B cell (primary cell): ENCODE measurements around the gene SMG1. TPM values are rescaled to one million over a fixed set of nuclear protein-coding genes. Genes with fewer than 3 reads are reported as not detected.
"Not testable (repeated sequence)": the region's sequence is repeated elsewhere in the genome, so short reads cannot be mapped to it uniquely, and the experiment has no call there.

Source experiments
- ATAC-seq: fragments of 200-7000 bp; cut with Tn5 transposase; one replicate; pipeline ENCODE4 v1.10.0; 2021; ENCODE audit warnings: low read depth, mild to moderate bottlenecking, moderate number of reproducible peaks, moderate library complexity
- CTCF ChIA-PET: fragments of 350-600 bp; sonication (Branson Sonifier 250); formaldehyde crosslinking; loops from one replicate; lab custom pipeline; 2021; ENCODE audit warnings: antibody characterized with exemption, inconsistent platforms; lab: Charles Lee
- POLR2A ChIA-PET: fragments of 350-600 bp; sonication (Branson Sonifier 250); formaldehyde crosslinking; loops from one replicate; lab custom pipeline; 2021; ENCODE audit warnings: antibody characterized with exemption; lab: Charles Lee
- DNase-seq: peaks from one replicate; pipeline ENCODE4 v3.0.0; 2013
- H2AFZ ChIP-seq: 2 replicates; pipeline ENCODE4 v1.6.1; 2012; ENCODE audit warnings: mild to moderate bottlenecking, low read depth, low read length; ENCODE audit not compliant: insufficient read depth, poor library complexity, severe bottlenecking
- H3K27ac ChIP-seq, 2 donors: 1 replicate in 1 of 2; 2 replicates in 1 of 2; pipeline ENCODE4 v1.5.1; 2012 to 2013; ENCODE audit warnings: low read length in 2 of 2, mild to moderate bottlenecking in 2 of 2, moderate library complexity in 1 of 2
- H3K27me3 ChIP-seq, 4 experiments: fragments of 200-600 bp in 1 of 4; sonication (generic) in 1 of 4; replicated peaks in 1 of 4; 1 replicate in 2 of 4; 2 replicates in 2 of 4; pipeline versions ENCODE4 v1.6.1 to v1.7.0; 2013 to 2016; ENCODE audit warnings: low read length in 3 of 4, mild to moderate bottlenecking in 2 of 4, mixed read lengths in 1 of 4, moderate library complexity in 1 of 4; ENCODE audit not compliant: insufficient read depth in 4 of 4, control insufficient read depth in 3 of 4; ENCODE audit errors: control extremely low read depth in 1 of 4
- H3K36me3 ChIP-seq, 2 experiments: replicated peaks in 1 of 2; 1 replicate in 1 of 2; 2 replicates in 1 of 2; pipeline versions ENCODE4 v1.6.1 to v1.7.1; 2013; ENCODE audit warnings: low read length in 1 of 2; ENCODE audit not compliant: insufficient read depth in 2 of 2, control insufficient read depth in 1 of 2; ENCODE audit errors: control extremely low read depth in 1 of 2, extremely low read depth in 1 of 2
- H3K4me1 ChIP-seq, 2 donors: fragments of 200-600 bp in 1 of 2; sonication (generic) in 1 of 2; 1 replicate in 1 of 2; 2 replicates in 1 of 2; pipeline versions ENCODE4 v1.5.1 to v1.6.1; 2013 to 2017; ENCODE audit warnings: low read length in 2 of 2; ENCODE audit not compliant: control insufficient read depth in 2 of 2, insufficient read depth in 2 of 2
- H3K4me2 ChIP-seq: replicated peaks from 2 replicates; pipeline ENCODE3; 2012; ENCODE audit warnings: mild to moderate bottlenecking, low read depth, low read length; ENCODE audit not compliant: poor library complexity, severe bottlenecking
- H3K4me3 ChIP-seq, 5 experiments: fragments of 200-600 bp in 1 of 5; sonication (generic) in 1 of 5; 1 replicate in 3 of 5; 2 replicates in 2 of 5; pipeline versions ENCODE4 v1.5.1 to v1.7.0; 2011 to 2016; ENCODE audit warnings: low read length in 4 of 5, mild to moderate bottlenecking in 4 of 5, low read depth in 2 of 5, control low read depth in 1 of 5, moderate library complexity in 1 of 5; ENCODE audit not compliant: insufficient read depth in 1 of 5; ENCODE audit errors: control extremely low read depth in 1 of 5, extremely low read depth in 1 of 5
- H3K79me2 ChIP-seq: fragments of 200-600 bp; sonication (generic); one replicate; pipeline ENCODE4 v1.6.0; 2016; ENCODE audit warnings: low read length; ENCODE audit not compliant: control insufficient read depth, insufficient read depth
- H3K9ac ChIP-seq: fragments of 200-600 bp; sonication (generic); 2 replicates; pipeline ENCODE4 v1.6.1; 2017; ENCODE audit warnings: mild to moderate bottlenecking, low read length, moderate library complexity
- H3K9me3 ChIP-seq, 3 donors: one replicate each; pipeline versions ENCODE4 v1.6.1 to v1.7.1; 2013; ENCODE audit warnings: low read length in 2 of 3; ENCODE audit not compliant: control insufficient read depth in 2 of 3, insufficient read depth in 1 of 3; ENCODE audit errors: control extremely low read depth in 1 of 3
- H4K20me1 ChIP-seq: 2 replicates; pipeline ENCODE4 v1.6.0; 2012; ENCODE audit warnings: mild to moderate bottlenecking, low read length; ENCODE audit not compliant: insufficient read depth, control insufficient read depth, poor library complexity, severe bottlenecking
- H3K27ac Mint-ChIP-seq: one replicate; pipeline ENCODE4 v1.8.0; 2021; ENCODE audit warnings: mixed read lengths
- H3K27me3 Mint-ChIP-seq: one replicate; pipeline ENCODE4 v1.8.0; 2021; ENCODE audit warnings: mixed read lengths
- H3K4me1 Mint-ChIP-seq: one replicate; pipeline ENCODE4 v1.8.0; 2021; ENCODE audit warnings: mixed read lengths
- H3K4me3 Mint-ChIP-seq: one replicate; pipeline ENCODE4 v1.8.0; 2021; ENCODE audit warnings: mixed read lengths
- H3K9me3 Mint-ChIP-seq: one replicate; pipeline ENCODE4 v1.8.0; 2022; ENCODE audit warnings: mixed read lengths; ENCODE audit not compliant: insufficient read depth
- WGBS: methylation state at CpG from one replicate; pipeline ENCODE4 v1.1.5; 2013; ENCODE audit warnings: missing lambda C conversion rate; ENCODE audit not compliant: insufficient coverage; 5-methylcytosine and 5-hydroxymethylcytosine counted together
- intact Hi-C: fragments of 100-400 bp; cut with micrococcal nuclease; formaldehyde crosslinking; loops from one replicate; pipeline ENCODE4 v1.10.0; 2022
- polyA plus RNA-seq: library from polyadenylated mRNA; depleted of rRNA; stranded (reverse); fragments of >200 nt; gene quantifications from 2 replicates; pipeline ENCODE4 v1.2.3, GENCODE V29; 2012
- total RNA-seq, 2 donors: library from RNA; stranded (reverse); fragments of 120-200 nt in 1 of 2; gene quantifications; 1 replicate in 1 of 2; 2 replicates in 1 of 2; pipeline versions ENCODE4 v1.2.3 to v1.2.4, GENCODE V29; 2013 to 2022

SMG1 gene
- total and polyA plus RNA-seq, 2 donors (not counting 1 experiment from before 2014, with no cell fraction given) = 23.2 to 256 TPM

GRCh38 chr16:18909585-18909984, 16.6 kb downstream of the SMG1 start:
- H4K20me1 ChIP-seq = peaks cover 39% of the 10 kb centered on the region
- H3K9ac ChIP-seq, H3K4me3 ChIP-seq, H3K27me3 Mint-ChIP-seq, CTCF ChIA-PET, H2AFZ ChIP-seq, H3K27me3 ChIP-seq, H3K9me3 ChIP-seq, H3K4me1 ChIP-seq, intact Hi-C loops, ATAC-seq, H3K4me2 ChIP-seq, H3K4me3 Mint-ChIP-seq, H3K36me3 ChIP-seq, DNase-seq, POLR2A ChIA-PET, H3K27ac Mint-ChIP-seq, H3K9me3 Mint-ChIP-seq, H3K27ac ChIP-seq: not testable (repeated sequence)
- WGBS = no CpG with 5 or more reads among the region's 2 CpGs
- H3K4me1 Mint-ChIP-seq = peaks cover 27% of the 10 kb centered on the region
- H3K79me2 ChIP-seq = peaks cover 91% of the 10 kb centered on the region

- H3K27me3 ChIP-seq, ATAC-seq, CTCF ChIA-PET, H3K9ac ChIP-seq, H3K4me3 ChIP-seq, H3K4me1 ChIP-seq, H3K27me3 Mint-ChIP-seq, H2AFZ ChIP-seq, H3K27ac ChIP-seq, H3K4me2 ChIP-seq, H3K4me3 Mint-ChIP-seq, POLR2A ChIA-PET, intact Hi-C loops, H3K9me3 ChIP-seq, H3K36me3 ChIP-seq, H3K27ac Mint-ChIP-seq, DNase-seq, H3K9me3 Mint-ChIP-seq: not testable (repeated sequence)
- WGBS = no CpG with 5 or more reads among the region's 12 CpGs
- peaks cover 43% of the 10 kb centered on the region for H4K20me1 ChIP-seq
- H3K79me2 ChIP-seq = peaks cover 91% of the 10 kb centered on the region
- H3K4me1 Mint-ChIP-seq = peaks cover 25% of the 10 kb centered on the region
Observed at GRCh38 chr16:18908716-18909115, 17.5 kb downstream of the SMG1 start.

DNA sequence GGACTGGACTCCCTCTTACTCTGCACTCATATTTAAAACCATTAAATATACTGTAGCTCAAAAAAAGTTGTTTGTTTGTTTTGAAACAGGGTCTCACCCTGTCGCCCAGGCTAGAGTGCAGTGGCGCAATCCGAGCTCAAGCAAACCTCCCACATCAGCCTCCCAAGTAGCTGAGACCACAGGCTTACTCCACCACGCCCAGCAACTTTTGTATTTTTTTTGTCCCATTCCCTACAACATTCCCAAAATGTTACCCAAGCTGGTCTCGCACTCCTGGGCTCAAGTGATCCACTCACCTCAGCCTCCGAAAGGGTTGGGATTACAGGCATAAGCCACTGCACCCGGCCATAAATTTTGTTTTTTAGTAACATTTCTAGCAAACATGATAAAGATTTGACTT, 23.4 kb downstream of the SMG1 start:
- H3K4me3 ChIP-seq, DNase-seq, H3K27ac ChIP-seq, H3K27ac Mint-ChIP-seq, ATAC-seq, H3K36me3 ChIP-seq, H3K27me3 Mint-ChIP-seq, H2AFZ ChIP-seq, H3K4me1 ChIP-seq, H3K9me3 Mint-ChIP-seq, H3K4me2 ChIP-seq, POLR2A ChIA-PET, H3K9me3 ChIP-seq, H3K9ac ChIP-seq, H3K27me3 ChIP-seq, intact Hi-C loops, H3K4me3 Mint-ChIP-seq: not testable (repeated sequence)
- H3K4me1 Mint-ChIP-seq = peaks cover 47% of the 10 kb centered on the region
- Histone ChIP-seq H4K20me1 (peaks cover 29% of the 10 kb centered on the region), H3K79me2 (peaks cover 83% of the 10 kb centered on the region)
- 97% methylated on average over 6 of the region's 7 CpGs for WGBS
- CTCF ChIA-PET = interaction anchor here (1.0 to 1.5 kb wide), 2 partner anchors 67 to 102 kb away, joined by 3 read pairs; partner anchors contain the start of gene ARL6IP1

GRCh38 chr16:18902044-18902443, 24.2 kb downstream of the SMG1 start:
- H3K36me3 ChIP-seq, H3K9ac ChIP-seq, POLR2A ChIA-PET, H3K27me3 Mint-ChIP-seq, intact Hi-C loops, ATAC-seq, H3K9me3 Mint-ChIP-seq, H2AFZ ChIP-seq, H3K4me1 ChIP-seq, H3K4me3 Mint-ChIP-seq, H3K4me2 ChIP-seq, H3K4me3 ChIP-seq, H3K9me3 ChIP-seq, H3K27me3 ChIP-seq, H3K27ac ChIP-seq, DNase-seq, H3K27ac Mint-ChIP-seq: not testable (repeated sequence)
- CTCF ChIA-PET = interaction anchor here (1.0 to 1.5 kb wide), 2 partner anchors 67 to 101 kb away, joined by 3 read pairs; partner anchors contain the start of gene ARL6IP1
- 94% methylated on average over 2 of the region's 3 CpGs for WGBS
- Histone ChIP-seq H4K20me1 (peaks cover 23% of the 10 kb centered on the region), H3K79me2 (peaks cover 80% of the 10 kb centered on the region)
- H3K4me1 Mint-ChIP-seq = peaks cover 46% of the 10 kb centered on the region
